Ovary (tissue), 9 donors: ENCODE data around the gene FUT3. TPM values are rescaled to one million over a fixed set of nuclear protein-coding genes. Genes with fewer than 3 reads are reported as not detected.
A peak's percentile ranks its signal among the peaks of the same experiment; 100 is the strongest.

Source experiments
- DNase-seq, 5 donors: peaks; one replicate each; pipeline ENCODE4 v3.0.0-alpha.2; 2019 to 2020
- H3K27ac ChIP-seq, 2 donors: fragments of 200-600 bp; one replicate each; pipeline versions ENCODE4 v1.5.1 to v1.8.0; 2019 to 2022
- H3K27me3 ChIP-seq: fragments of 200-600 bp; one replicate; pipeline ENCODE4 v1.8.0; 2022
- H3K36me3 ChIP-seq: fragments of 200-600 bp; sonication (generic); one replicate; pipeline ENCODE4 v1.5.1; 2019
- H3K4me1 ChIP-seq: one replicate; pipeline ENCODE4 v1.8.1; 2013; ENCODE audit warnings: mild to moderate bottlenecking, moderate library complexity; ENCODE audit not compliant: insufficient read depth
- H3K4me3 ChIP-seq: fragments of 200-600 bp; sonication (generic); one replicate; pipeline ENCODE4 v1.5.1; 2017
- H3K9me3 ChIP-seq, 2 donors: fragments of 200-600 bp in 1 of 2; sonication (generic) in 1 of 2; one replicate each; pipeline versions ENCODE4 v1.5.1 to v1.8.1; 2013 to 2019; ENCODE audit warnings: mild to moderate bottlenecking in 1 of 2, moderate library complexity in 1 of 2
- CTCF ChIP-seq, 3 donors: fragments of 450-650 bp in 2 of 3; fragments of 200-600 bp in 1 of 3; IDR thresholded peaks; one replicate each; pipeline versions ENCODE4 v1.5.1 to v1.8.0; 2016 to 2022; ENCODE audit warnings: antibody characterized with exemption in 3 of 3, mild to moderate bottlenecking in 1 of 3
- EP300 ChIP-seq: sonication (generic); formaldehyde crosslinking; IDR thresholded peaks from one replicate; pipeline ENCODE4 v1.6.1; 2017; ENCODE audit warnings: antibody characterized with exemption
- POLR2A ChIP-seq: fragments of 450-650 bp; IDR thresholded peaks from one replicate; pipeline ENCODE4 v1.6.1; 2017; ENCODE audit warnings: antibody characterized with exemption, mild to moderate bottlenecking, moderate library complexity
- WGBS, 3 donors: extraction: QIAGEN DNeasy Blood & Tissue Kit in 1 of 3; methylation state at CpG; one replicate each; pipeline versions ENCODE4 v1.1.5 to v1.1.7; 2013 to 2017; 5-methylcytosine and 5-hydroxymethylcytosine counted together
- intact Hi-C, 4 donors: fragments of 100-400 bp; cut with DNase I; formaldehyde crosslinking; loops; one replicate each; pipeline versions ENCODE4 v1.11.0 to v1.15.1; 2022 to 2023
- polyA plus RNA-seq, 2 donors: library from polyadenylated mRNA; stranded (reverse); fragments of 200-250 nt in 1 of 2; fragments of 350-450 nt in 1 of 2; fragmentation: Illumina TruSeq in 1 of 2; extraction: RNeasy Lipid Tissue Mini Kit (QIAGEN cat#74804) in 1 of 2; gene quantifications; one replicate each; pipeline ENCODE4 v1.2.3, GENCODE V29; 2013 to 2014
- total RNA-seq, 7 donors: library from RNA; depleted of rRNA in 2 of 7; stranded (reverse); fragments of >200 nt in 2 of 7; fragmentation: NEBNext Ultra II Directional in 3 of 7; extraction: Animal tissue kit (Norgen Biotek cat#: 25700) in 3 of 7; gene quantifications; one replicate each; pipeline versions ENCODE4 v1.1.0 to v1.2.4, GENCODE V29; 2016 to 2023
- donor health status: DM: no; HTN: no; CAD: no; lungs with moderate emphysema.
- donor health status: DM: no; HTN: no; CAD: no.
- donor health status: Bipolar disorder and iron deficiency.
- donor health status: DM: yes; HTN: yes; CAD: no.
- donor health status: DM: no; HTN: no; CAD: no.
- donor health status: DM: yes; HTN: yes; CAD: no.

The FUT3 gene
- total and polyA plus RNA-seq, 9 donors: 0.04 to 1.8 (median 0.15) TPM; not detected in 3

DNA sequence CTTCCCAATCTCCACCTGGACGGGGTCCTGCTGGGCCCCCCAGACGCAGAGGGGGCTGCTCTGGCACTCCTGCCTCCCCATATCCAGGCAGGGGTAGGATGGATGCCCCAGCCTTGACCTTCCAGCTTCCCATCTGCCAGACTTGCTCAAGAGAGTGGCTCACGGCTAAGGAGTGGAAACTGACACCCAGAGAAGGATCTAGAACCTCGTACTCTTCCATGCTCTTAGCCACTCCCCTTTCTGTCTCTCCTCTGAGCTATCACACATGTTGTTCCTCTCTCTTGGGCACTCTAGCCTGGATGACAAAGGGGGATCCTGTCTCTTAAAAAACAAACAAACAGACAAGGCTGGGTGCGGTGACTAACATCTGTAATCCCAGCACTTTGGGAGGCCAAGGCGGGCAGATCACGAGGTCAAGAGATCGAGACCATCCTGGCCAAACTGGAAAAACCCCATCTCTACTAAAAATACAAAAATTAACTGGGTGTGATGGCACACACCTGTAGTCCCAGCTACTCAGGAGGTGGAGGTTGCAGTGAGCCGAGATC is 31.2 kb upstream of the FUT3 start:
- WGBS, 3 donors: 49 to 58% (median 53%) methylated on average over 9 of the region's 9 CpGs
- Histone ChIP-seq H3K27ac (no peak overlapping the region), H3K36me3 (no peaks in the 10 kb centered on the region), H3K4me3 (no peak overlapping the region), H3K9me3 (no peaks in the 10 kb centered on the region), H3K27me3 (no peaks in the 10 kb centered on the region), H3K4me1 (peaks cover 1% of the 10 kb centered on the region)
- TF ChIP-seq POLR2A: no peak
- no peak for TF ChIP-seq CTCF (IDR thresholded peaks at IDR 0.05)
- no peak for TF ChIP-seq EP300
- no peak for DNase-seq
- intact Hi-C loops: no loop called here

DNA sequence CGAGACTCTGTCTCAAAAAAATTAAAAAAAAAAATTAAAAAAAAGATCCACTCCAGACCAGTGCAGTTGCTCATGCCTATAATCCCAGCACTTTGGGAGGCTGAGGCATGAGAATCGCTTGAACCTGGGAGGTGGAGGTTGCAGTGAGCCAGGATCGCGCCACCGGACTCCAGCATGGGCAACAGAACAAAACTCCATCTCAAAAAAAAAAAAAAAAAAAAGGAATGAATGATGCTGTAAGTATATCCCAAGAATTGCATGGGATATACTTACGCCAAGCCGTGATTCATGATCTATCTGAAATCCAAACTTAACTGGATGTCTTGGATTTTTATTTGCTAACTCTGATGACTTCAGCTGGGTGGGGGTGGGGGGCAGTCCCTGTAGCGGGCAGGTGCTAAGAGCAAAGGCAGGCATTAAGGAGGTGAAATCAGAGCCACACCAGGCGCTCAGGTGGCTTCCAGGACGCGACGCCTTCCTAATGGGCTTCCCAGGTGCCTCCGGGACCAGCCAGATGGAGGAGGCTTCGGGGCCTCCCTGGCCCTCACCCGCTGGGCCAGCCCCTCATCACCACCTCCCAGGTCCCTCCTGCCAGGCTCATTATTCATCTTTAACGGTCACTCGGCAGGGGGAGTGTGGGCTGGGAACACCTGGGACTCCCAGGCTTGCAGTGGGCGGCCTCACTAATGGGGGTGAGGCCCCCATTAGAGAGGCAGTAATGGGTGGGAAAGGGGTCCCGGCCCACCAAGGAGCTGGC is 30.5 kb upstream of the FUT3 start:
- intact Hi-C loops: no loop called here
- Histone ChIP-seq H3K27ac (no peak overlapping the region), H3K36me3 (no peaks in the 10 kb centered on the region), H3K4me3 (no peak overlapping the region), H3K9me3 (no peaks in the 10 kb centered on the region), H3K27me3 (no peaks in the 10 kb centered on the region), H3K4me1 (peaks cover 1% of the 10 kb centered on the region)
- DNase-seq: no peak
- TF ChIP-seq CTCF (IDR thresholded peaks at IDR 0.05) (no peak), EP300 (no peak), POLR2A (no peak)
- 52 to 55% (median 55%) methylated on average over 19 of the region's 19 CpGs for WGBS, 3 donors

DNA sequence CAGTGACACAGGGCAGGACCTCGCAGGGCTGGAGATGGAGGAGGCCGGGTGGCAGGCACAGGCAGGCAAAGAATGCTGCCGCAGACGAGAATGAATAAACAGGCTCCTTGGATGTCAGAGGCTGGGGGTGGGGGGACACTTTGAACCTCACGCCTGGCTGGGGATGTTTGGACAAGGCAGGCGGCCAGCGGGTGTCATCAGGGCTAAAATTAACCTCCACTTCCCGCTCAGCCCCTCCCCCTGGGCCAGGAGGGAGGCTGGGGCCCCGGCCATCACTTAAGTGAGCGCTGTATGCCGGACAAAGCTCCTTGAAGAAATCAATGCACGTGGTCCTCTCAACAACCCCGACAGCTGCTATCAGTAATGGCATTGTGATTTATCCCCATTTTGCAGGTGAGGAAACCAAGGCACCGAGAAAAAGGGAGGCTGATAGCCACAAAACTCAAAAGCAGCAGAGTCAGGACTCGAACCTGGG is 29.4 kb upstream of the FUT3 start:
- Histone ChIP-seq H3K9me3 (no peaks in the 10 kb centered on the region), H3K27ac (no peak overlapping the region)

GRCh38 chr19:5880196-5880595 is 28.9 kb upstream of the FUT3 start:
- no peaks in the 10 kb centered on the region for H3K27me3 ChIP-seq
- no peaks in the 10 kb centered on the region for H3K9me3 ChIP-seq
- TF ChIP-seq EP300 (no peak), CTCF (IDR thresholded peaks at IDR 0.05) (no peak), POLR2A (no peak)
- intact Hi-C loops: no loop called here
- no peak overlapping the region for H3K27ac ChIP-seq
- 25 to 43% (median 29%) methylated on average over 6 of the region's 6 CpGs for WGBS, 3 donors
- no peaks in the 10 kb centered on the region for H3K36me3 ChIP-seq
- no peak for DNase-seq
- no peak overlapping the region for H3K4me3 ChIP-seq
- H3K4me1 ChIP-seq: peaks cover 1% of the 10 kb centered on the region

More for the DNA sequence above, 29.4 kb upstream of the FUT3 start:
- peak in 2 of 5 donors; percentile 36 to 67 for DNase-seq
- intact Hi-C loops: no loop called here
- TF ChIP-seq CTCF (IDR thresholded peaks at IDR 0.05): no peak
- TF ChIP-seq EP300: no peak
- no peak overlapping the region for H3K4me3 ChIP-seq
- 7 to 12% (median 7%) methylated on average over 15 of the region's 15 CpGs for WGBS, 3 donors
- H3K4me1 ChIP-seq: peaks cover 1% of the 10 kb centered on the region
- no peaks in the 10 kb centered on the region for H3K27me3 ChIP-seq
- H3K36me3 ChIP-seq: no peaks in the 10 kb centered on the region
